Osteoblast (primary cell): Measurements from ENCODE around the gene PTPN18. TPM values are rescaled to one million over a fixed set of nuclear protein-coding genes. Genes with fewer than 3 reads are reported as not detected.

ENCODE experiments used
- DNase-seq: peaks from one replicate; pipeline ENCODE4 v3.0.0; 2011; ENCODE audit warnings: low spot score, mixed read lengths; ENCODE audit not compliant: insufficient read length; ENCODE audit errors: missing footprints
- H2AFZ ChIP-seq: 2 replicates; pipeline ENCODE4 v1.6.0; 2011; ENCODE audit warnings: mild to moderate bottlenecking, low read length
- H3K27ac ChIP-seq: 2 replicates; pipeline ENCODE4 v1.5.1; 2011; ENCODE audit warnings: mild to moderate bottlenecking, low read depth, low read length, moderate library complexity
- H3K27me3 ChIP-seq: 2 replicates; pipeline ENCODE4 v1.6.0; 2012; ENCODE audit warnings: mild to moderate bottlenecking, control low read depth, inconsistent platforms, low read length, moderate library complexity; ENCODE audit not compliant: insufficient read depth
- H3K36me3 ChIP-seq: 2 replicates; pipeline ENCODE4 v1.5.1; 2011; ENCODE audit warnings: mild to moderate bottlenecking, low read length, control low read depth, moderate library complexity; ENCODE audit not compliant: insufficient read depth
- H3K4me1 ChIP-seq: 2 replicates; pipeline ENCODE4 v1.5.1; 2011; ENCODE audit warnings: mild to moderate bottlenecking, low read length, control low read depth, moderate library complexity; ENCODE audit not compliant: insufficient read depth
- H3K4me2 ChIP-seq: 2 replicates; pipeline ENCODE4 v1.6.0; 2011; ENCODE audit warnings: mild to moderate bottlenecking, low read length; ENCODE audit not compliant: insufficient read depth
- H3K4me3 ChIP-seq: fragments of 200-600 bp; sonication (generic); 3 replicates; pipeline ENCODE4 v1.5.1; 2012; ENCODE audit warnings: mild to moderate bottlenecking, low read length, inconsistent platforms; ENCODE audit not compliant: insufficient read depth
- H3K79me2 ChIP-seq: 2 replicates; pipeline ENCODE4 v1.6.0; 2012; ENCODE audit warnings: mild to moderate bottlenecking, low read length, control low read depth, inconsistent platforms; ENCODE audit not compliant: insufficient read depth
- H3K9me3 ChIP-seq: 2 replicates; pipeline ENCODE4 v1.5.1; 2011; ENCODE audit warnings: low read depth, low read length, control low read depth
- H4K20me1 ChIP-seq: 2 replicates; pipeline ENCODE4 v1.6.0; 2012; ENCODE audit warnings: mild to moderate bottlenecking, low read length, control low read depth; ENCODE audit not compliant: insufficient read depth
- CTCF ChIP-seq: IDR thresholded peaks from 2 replicates; pipeline ENCODE4 v1.5.1; 2011; ENCODE audit warnings: mild to moderate bottlenecking, low read depth, low read length, moderate library complexity; ENCODE audit errors: extremely low read depth
- total RNA-seq: library from RNA; depleted of rRNA; stranded (reverse); fragments of >200 nt; gene quantifications from 2 replicates; pipeline ENCODE4 v1.2.3, GENCODE V29; 2012

The PTPN18 gene
- total RNA-seq, 1 donor, result 29.0 TPM

GRCh38 chr2:130313812-130314334 lies 42.0 kb upstream of the PTPN18 start:
- Histone ChIP-seq H4K20me1 (no peaks in the 10 kb centered on the region), H3K4me3 (no peak overlapping the region), H2AFZ (no peak overlapping the region), H3K27me3 (no peaks in the 10 kb centered on the region), H3K4me1 (no peaks in the 10 kb centered on the region), H3K27ac (no peak overlapping the region), H3K79me2 (no peaks in the 10 kb centered on the region), H3K36me3 (no peaks in the 10 kb centered on the region), H3K4me2 (no peak overlapping the region), H3K9me3 (no peaks in the 10 kb centered on the region)
- no peak for TF ChIP-seq CTCF
- DNase-seq, result no peak

- H3K9me3 ChIP-seq, result no peaks in the 10 kb centered on the region
- H3K27ac ChIP-seq, result no peak overlapping the region
- no peak overlapping the region for H3K4me3 ChIP-seq
- no peaks in the 10 kb centered on the region for H3K27me3 ChIP-seq
- H3K79me2 ChIP-seq, result no peaks in the 10 kb centered on the region
- TF ChIP-seq CTCF, result no peak
- no peaks in the 10 kb centered on the region for H4K20me1 ChIP-seq
- no peaks in the 10 kb centered on the region for H3K4me1 ChIP-seq
- no peak overlapping the region for H3K4me2 ChIP-seq
- no peak for DNase-seq
- H3K36me3 ChIP-seq, result no peaks in the 10 kb centered on the region
- no peak overlapping the region for H2AFZ ChIP-seq
These were observed 41.5 kb upstream of the PTPN18 start for GRCh38 chr2:130314377-130314776.

GRCh38 chr2:130316596-130316995 lies 39.3 kb upstream of the PTPN18 start:
- no peak for DNase-seq
- Histone ChIP-seq H3K4me1 (no peaks in the 10 kb centered on the region), H3K9me3 (no peaks in the 10 kb centered on the region), H3K36me3 (no peaks in the 10 kb centered on the region), H4K20me1 (no peaks in the 10 kb centered on the region), H3K27ac (no peak overlapping the region), H3K79me2 (no peaks in the 10 kb centered on the region), H3K27me3 (no peaks in the 10 kb centered on the region), H2AFZ (no peak overlapping the region), H3K4me2 (no peak overlapping the region), H3K4me3 (no peak overlapping the region)
- TF ChIP-seq CTCF, result no peak

GRCh38 chr2:130318906-130319305 lies 37.0 kb upstream of the PTPN18 start:
- Histone ChIP-seq H3K4me1 (no peaks in the 10 kb centered on the region), H3K9me3 (no peaks in the 10 kb centered on the region), H3K36me3 (no peaks in the 10 kb centered on the region), H4K20me1 (no peaks in the 10 kb centered on the region), H3K79me2 (no peaks in the 10 kb centered on the region), H3K4me3 (no peak overlapping the region), H3K27ac (no peak overlapping the region), H3K4me2 (no peak overlapping the region), H3K27me3 (no peaks in the 10 kb centered on the region), H2AFZ (no peak overlapping the region)
- TF ChIP-seq CTCF, result no peak
- no peak for DNase-seq
